HG03280 (cell line): ENCODE data around the gene SPECC1.

ENCODE experiments used
- ATAC-seq: cut with Tn5 transposase; IDR thresholded peaks from one replicate; pipeline ENCODE4 v1.9.1; 2021; ENCODE audit warnings: mild to moderate bottlenecking, moderate library complexity; ENCODE audit not compliant: unreplicated experiment

The SPECC1 gene

GRCh38 chr17:20200865-20201458 lies 191.8 kb downstream of the SPECC1 start:
- ATAC-seq = no peak

GRCh38 chr17:20202141-20202621 lies 193.0 kb downstream of the SPECC1 start:
- no peak for ATAC-seq

- no peak for ATAC-seq
These were observed 193.9 kb downstream of the SPECC1 start for GRCh38 chr17:20203018-20203417.

GRCh38 chr17:20203761-20204263 lies 194.7 kb downstream of the SPECC1 start:
- no peak for ATAC-seq

- ATAC-seq = no peak
These were observed 196.4 kb downstream of the SPECC1 start for GRCh38 chr17:20205609-20206008.

- no peak for ATAC-seq
These were observed 196.9 kb downstream of the SPECC1 start for GRCh38 chr17:20206068-20206467.

- no peak for ATAC-seq
These were observed 197.4 kb downstream of the SPECC1 start for GRCh38 chr17:20206591-20206990.

GRCh38 chr17:20207262-20207985 lies 198.3 kb downstream of the SPECC1 start:
- no peak for ATAC-seq

DNA sequence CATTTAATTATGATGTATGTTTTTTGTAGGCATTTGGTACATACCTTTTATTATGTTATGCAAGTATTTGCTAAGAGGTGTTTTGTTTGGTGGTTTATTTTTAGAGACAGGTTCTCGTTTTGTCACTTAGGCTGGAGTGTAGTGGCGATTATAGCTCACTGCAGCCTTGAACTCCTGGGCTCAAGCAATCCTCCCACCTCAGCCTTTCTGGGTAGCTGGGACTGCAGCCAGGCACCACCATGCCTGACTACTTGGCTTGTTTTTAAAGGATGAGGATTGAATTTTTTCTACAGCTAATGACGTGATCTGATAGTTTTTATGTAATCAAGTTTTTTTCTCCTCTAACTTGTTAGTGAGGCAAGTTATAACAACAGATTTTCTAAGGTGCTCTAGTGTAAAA lies 199.6 kb downstream of the SPECC1 start:
- ATAC-seq = no peak

DNA sequence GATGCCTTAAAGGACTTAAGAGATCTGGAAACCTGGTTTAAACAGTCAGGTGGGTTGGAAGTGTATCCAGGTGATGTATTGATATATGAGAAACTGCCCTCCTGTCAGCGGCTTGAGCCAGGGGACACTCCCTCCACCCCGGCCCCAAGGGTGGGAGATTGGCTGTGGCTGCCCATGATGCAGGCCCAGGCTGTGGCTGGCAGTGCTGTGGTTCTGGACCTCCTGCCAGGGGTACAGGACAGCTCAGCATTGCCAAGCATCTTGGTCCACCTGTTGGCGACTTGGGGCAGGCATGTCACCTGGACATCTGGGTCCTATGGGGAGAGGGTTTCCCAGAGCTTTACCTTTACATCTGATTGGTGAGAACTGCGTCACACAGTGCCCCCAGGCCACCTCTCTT lies 201.0 kb downstream of the SPECC1 start:
- no peak for ATAC-seq

GRCh38 chr17:20210614-20211013 lies 201.5 kb downstream of the SPECC1 start:
- ATAC-seq = no peak

GRCh38 chr17:20211246-20211645 lies 202.1 kb downstream of the SPECC1 start:
- ATAC-seq = no peak

- no peak for ATAC-seq
These were observed 204.3 kb downstream of the SPECC1 start for GRCh38 chr17:20213449-20213848.

- no peak for ATAC-seq
These were observed 205.6 kb downstream of the SPECC1 start for GRCh38 chr17:20214794-20215193.

- ATAC-seq = no peak
These were observed 207.1 kb downstream of the SPECC1 start for GRCh38 chr17:20216154-20216815.

- ATAC-seq = no peak
These were observed 207.7 kb downstream of the SPECC1 start for GRCh38 chr17:20216853-20217252.

- no peak for ATAC-seq
These were observed 208.5 kb downstream of the SPECC1 start for GRCh38 chr17:20217677-20218076.

DNA sequence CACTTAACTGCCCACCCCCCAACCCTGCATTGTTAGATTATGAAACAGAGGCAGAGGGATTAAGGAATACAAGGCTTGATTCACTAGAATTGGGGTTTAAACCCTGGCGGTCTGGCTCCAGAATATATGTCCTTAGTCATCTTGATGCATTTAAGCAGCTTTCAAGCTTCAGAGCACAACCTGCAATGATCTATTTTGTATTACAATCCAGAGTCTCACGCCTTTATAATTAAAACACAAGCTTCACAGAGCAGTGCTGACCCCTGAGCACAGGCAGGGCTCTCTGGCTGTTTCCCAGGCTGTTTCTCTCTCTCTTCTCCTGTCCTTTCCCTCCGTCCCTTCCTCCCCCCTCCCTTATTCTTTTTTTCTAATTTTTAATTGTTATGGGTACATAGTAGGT lies 209.1 kb downstream of the SPECC1 start:
- ATAC-seq = no peak

- no peak for ATAC-seq
These were observed 214.7 kb downstream of the SPECC1 start for GRCh38 chr17:20223808-20224328.

- ATAC-seq = no peak
These were observed 215.2 kb downstream of the SPECC1 start for GRCh38 chr17:20224379-20224778.
